Measurements from ENCODE around the gene SNIP1. TPM values are rescaled to one million over a fixed set of nuclear protein-coding genes. Genes with fewer than 3 reads are reported as not detected.
"Not testable (repeated sequence)": the region's sequence is repeated elsewhere in the genome, so short reads cannot be mapped to it uniquely, and the experiment has no call there.

The SNIP1 gene
- total RNA-seq, 3 donors from 2014 or later: 16.8 to 22.5 (median 21.3) TPM

GRCh38 chr1:37596182-37596667 is 42.1 kb upstream of the SNIP1 start:
- intact Hi-C loops (cut with DNase I, micrococcal nuclease): no loop called here
- H3K4me3 ChIP-seq: no peak overlapping the region
- H3K4me1 ChIP-seq (ENCODE audit: low read depth): peaks cover 18% of the 10 kb centered on the region
- no peaks in the 10 kb centered on the region for H3K36me3 ChIP-seq (ENCODE audit: low read depth)
- ATAC-seq (no peak), DNase-seq (no peak)
- H3K9me3 ChIP-seq: no peaks in the 10 kb centered on the region
- no peak for TF ChIP-seq CTCF (IDR thresholded peaks at IDR 0.05)

- peak within 1 kb of the TSS; percentile 61 for H3K4me3 ChIP-seq
- H3K9me3 ChIP-seq: no peaks in the 10 kb centered on the region
- peaks cover 18% of the 10 kb centered on the region for H3K4me1 ChIP-seq (ENCODE audit: low read depth)
- intact Hi-C loops (cut with DNase I, micrococcal nuclease): no loop called here
- TF ChIP-seq CTCF (IDR thresholded peaks at IDR 0.05): no peak
- peak; percentile 100 for ATAC-seq
- H3K36me3 ChIP-seq (ENCODE audit: low read depth): no peaks in the 10 kb centered on the region
- DNase-seq: peak; percentile 98 to 99 (median 99)
Observed at GRCh38 chr1:37595440-37596181, 41.5 kb upstream of the SNIP1 start, which contains the start of gene GNL2. Gene GNL2 (minus strand): TSS chr1:37595937. CDS start chr1:37595822, 115 bp downstream.

GRCh38 chr1:37593726-37594125 is 39.6 kb upstream of the SNIP1 start:
- Histone ChIP-seq H3K4me3 (no peak overlapping the region), H3K9me3 (no peaks in the 10 kb centered on the region), H3K4me1 (ENCODE audit: low read depth) (peaks cover 18% of the 10 kb centered on the region), H3K36me3 (ENCODE audit: low read depth) (peaks cover 4% of the 10 kb centered on the region)
- ATAC-seq (no peak), DNase-seq (no peak)
- intact Hi-C loops (cut with DNase I, micrococcal nuclease): no loop called here
- no peak for TF ChIP-seq CTCF (IDR thresholded peaks at IDR 0.05)

GRCh38 chr1:37588939-37589338 is 34.8 kb upstream of the SNIP1 start:
- intact Hi-C loops (cut with DNase I, micrococcal nuclease): no loop called here
- no peak for TF ChIP-seq CTCF (IDR thresholded peaks at IDR 0.05)
- Histone ChIP-seq H3K9me3 (no peaks in the 10 kb centered on the region), H3K4me3 (no peak overlapping the region), H3K36me3 (ENCODE audit: low read depth) (peaks cover 16% of the 10 kb centered on the region), H3K4me1 (ENCODE audit: low read depth) (peaks cover 3% of the 10 kb centered on the region)
- DNase-seq: no peak
- ATAC-seq: no peak

GRCh38 chr1:37584544-37584943 is 30.5 kb upstream of the SNIP1 start:
- intact Hi-C loops (cut with DNase I, micrococcal nuclease): not testable (repeated sequence)
- peaks cover 29% of the 10 kb centered on the region for H3K36me3 ChIP-seq (ENCODE audit: low read depth)

GRCh38 chr1:37575692-37576091 is 21.6 kb upstream of the SNIP1 start:
- no peak for ATAC-seq

More at GRCh38 chr1:37584544-37584943, 30.5 kb upstream of the SNIP1 start:
- ATAC-seq; DNase-seq; H3K4me3 ChIP-seq; H3K9me3 ChIP-seq; H3K4me1 ChIP-seq (ENCODE audit: low read depth): not testable (repeated sequence)

More at GRCh38 chr1:37575692-37576091, 21.6 kb upstream of the SNIP1 start:
- peaks cover 19% of the 10 kb centered on the region for H3K36me3 ChIP-seq (ENCODE audit: low read depth)
- no peak for TF ChIP-seq CTCF (IDR thresholded peaks at IDR 0.05)
- DNase-seq: no peak
- intact Hi-C loops (cut with DNase I, micrococcal nuclease): no loop called here
- no peak overlapping the region for H3K4me3 ChIP-seq
- no peaks in the 10 kb centered on the region for H3K4me1 ChIP-seq (ENCODE audit: low read depth)
- no peaks in the 10 kb centered on the region for H3K9me3 ChIP-seq
